Mesothelial cell of epicardium (in vitro differentiated cells): Measurements from ENCODE around the gene MATN1. TPM values are rescaled to one million over a fixed set of nuclear protein-coding genes. Genes with fewer than 3 reads are reported as not detected.

ENCODE experiments used
- DNase-seq, 2 experiments: peaks; one replicate each; pipeline ENCODE4 v3.0.0; 2021; ENCODE audit warnings: low spot score in 2 of 2; ENCODE audit not compliant: unreplicated experiment in 2 of 2
- H3K27ac Mint-ChIP-seq: 2 replicates; pipeline ENCODE4 v1.8.0; 2021; ENCODE audit warnings: mixed read lengths
- H3K27me3 Mint-ChIP-seq: 2 replicates; pipeline ENCODE4 v1.8.0; 2021; ENCODE audit warnings: low read depth, mixed read lengths
- H3K36me3 Mint-ChIP-seq: 2 replicates; pipeline ENCODE4 v1.8.0; 2021; ENCODE audit warnings: mixed read lengths
- H3K4me1 Mint-ChIP-seq: 2 replicates; pipeline ENCODE4 v1.8.0; 2021; ENCODE audit warnings: mixed read lengths
- H3K4me3 Mint-ChIP-seq: 2 replicates; pipeline ENCODE4 v1.8.0; 2021; ENCODE audit warnings: mild to moderate bottlenecking, moderate library complexity, mixed read lengths
- H3K9me3 Mint-ChIP-seq: 2 replicates; pipeline ENCODE4 v1.8.0; 2021; ENCODE audit warnings: mixed read lengths
- total RNA-seq: library from RNA; stranded (reverse); gene quantifications from 3 replicates; pipeline ENCODE4 v1.2.1, GENCODE V29; 2021
- TF ChIP-seq, protein P1 (sequence below): fragments of 200-600 bp; sonication (generic); IDR thresholded peaks from one replicate; pipeline ENCODE4 v1.5.0; 2021; ENCODE audit warnings: antibody characterized with exemption; ENCODE audit not compliant: unreplicated experiment

The MATN1 gene
- total RNA-seq, 1 donor from 2014 or later = 5.6 TPM

DNA sequence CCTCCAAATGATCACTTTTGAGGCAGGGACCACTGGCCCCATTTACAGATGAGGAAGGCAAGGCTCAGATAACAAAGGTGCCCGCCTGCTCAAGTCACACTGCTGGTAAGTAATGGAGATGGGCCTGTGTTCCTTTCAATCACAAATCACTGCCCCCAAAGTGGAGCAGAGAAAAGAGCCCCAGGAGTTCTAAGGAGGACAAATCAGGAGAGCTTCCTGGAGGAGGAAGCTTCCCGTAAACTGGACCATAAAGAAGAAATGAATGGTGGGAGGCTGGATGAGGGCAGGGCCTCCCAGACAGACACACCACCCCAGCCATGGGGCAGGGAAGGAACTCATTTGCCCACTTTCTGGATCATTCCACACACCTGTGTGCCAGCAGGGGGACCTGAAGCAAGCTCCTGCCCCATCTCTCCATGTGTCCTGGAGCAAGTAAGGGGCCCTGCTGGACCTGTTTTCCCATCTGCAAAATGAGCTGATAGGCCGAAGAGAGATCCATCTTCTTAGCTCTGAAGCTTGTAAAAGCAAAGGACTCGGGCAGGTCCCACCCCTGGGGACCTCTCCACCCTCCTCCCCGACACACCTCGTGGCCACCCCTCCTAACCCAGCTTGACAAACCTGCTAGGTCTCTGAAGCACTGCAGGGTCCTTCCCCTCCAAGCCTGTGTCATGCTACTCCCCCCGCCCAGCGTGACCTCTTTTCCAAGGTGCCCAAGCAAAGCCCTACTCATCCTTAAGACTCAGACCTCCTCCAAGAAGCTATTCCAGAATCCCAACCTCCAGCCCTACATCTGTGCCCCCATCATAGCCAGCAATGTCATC lies 28.7 kb upstream of the MATN1 start:
- no peak for DNase-seq
- peaks cover 34% of the 10 kb centered on the region for H3K4me1 Mint-ChIP-seq
- no peaks in the 10 kb centered on the region for H3K36me3 Mint-ChIP-seq
- no peaks in the 10 kb centered on the region for H3K9me3 Mint-ChIP-seq
- no peak overlapping the region for H3K4me3 Mint-ChIP-seq
- H3K27me3 Mint-ChIP-seq = no peaks in the 10 kb centered on the region
- TF ChIP-seq, protein P1, sequence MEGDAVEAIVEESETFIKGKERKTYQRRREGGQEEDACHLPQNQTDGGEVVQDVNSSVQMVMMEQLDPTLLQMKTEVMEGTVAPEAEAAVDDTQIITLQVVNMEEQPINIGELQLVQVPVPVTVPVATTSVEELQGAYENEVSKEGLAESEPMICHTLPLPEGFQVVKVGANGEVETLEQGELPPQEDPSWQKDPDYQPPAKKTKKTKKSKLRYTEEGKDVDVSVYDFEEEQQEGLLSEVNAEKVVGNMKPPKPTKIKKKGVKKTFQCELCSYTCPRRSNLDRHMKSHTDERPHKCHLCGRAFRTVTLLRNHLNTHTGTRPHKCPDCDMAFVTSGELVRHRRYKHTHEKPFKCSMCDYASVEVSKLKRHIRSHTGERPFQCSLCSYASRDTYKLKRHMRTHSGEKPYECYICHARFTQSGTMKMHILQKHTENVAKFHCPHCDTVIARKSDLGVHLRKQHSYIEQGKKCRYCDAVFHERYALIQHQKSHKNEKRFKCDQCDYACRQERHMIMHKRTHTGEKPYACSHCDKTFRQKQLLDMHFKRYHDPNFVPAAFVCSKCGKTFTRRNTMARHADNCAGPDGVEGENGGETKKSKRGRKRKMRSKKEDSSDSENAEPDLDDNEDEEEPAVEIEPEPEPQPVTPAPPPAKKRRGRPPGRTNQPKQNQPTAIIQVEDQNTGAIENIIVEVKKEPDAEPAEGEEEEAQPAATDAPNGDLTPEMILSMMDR = no peak
- no peak overlapping the region for H3K27ac Mint-ChIP-seq

DNA sequence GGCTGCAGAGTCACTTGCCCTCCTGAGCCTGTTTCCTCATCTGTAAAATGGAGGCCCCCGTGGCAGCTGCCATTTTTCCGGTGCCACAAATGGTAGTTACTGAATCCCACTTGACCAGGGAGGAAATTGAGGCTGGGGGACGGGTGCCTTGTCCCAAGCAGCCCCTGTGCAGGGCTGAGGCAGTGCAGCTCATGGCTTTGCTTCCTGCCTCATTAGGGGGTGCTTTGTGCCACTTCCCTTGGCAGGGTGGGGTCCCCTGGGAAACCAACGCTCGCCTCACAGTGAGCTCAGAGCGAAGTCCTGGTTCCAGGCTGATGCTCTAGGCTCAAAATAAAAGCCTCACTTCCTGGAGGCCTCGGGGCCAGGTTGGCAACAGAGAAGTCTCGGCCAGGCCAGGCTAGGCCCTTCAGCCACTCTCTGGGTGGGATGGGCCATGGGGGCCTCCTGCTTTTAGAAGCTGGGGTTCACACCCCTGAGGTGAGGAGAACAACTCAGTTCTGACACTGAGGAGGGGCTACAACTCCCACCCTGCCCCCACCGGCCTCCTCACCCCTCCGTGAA lies 27.4 kb upstream of the MATN1 start:
- H3K36me3 Mint-ChIP-seq = no peaks in the 10 kb centered on the region
- TF ChIP-seq, protein P1 = no peak
- DNase-seq = no peak
- no peak overlapping the region for H3K4me3 Mint-ChIP-seq
- H3K27ac Mint-ChIP-seq = no peak overlapping the region
- no peaks in the 10 kb centered on the region for H3K9me3 Mint-ChIP-seq
- H3K4me1 Mint-ChIP-seq = peaks cover 37% of the 10 kb centered on the region
- H3K27me3 Mint-ChIP-seq = no peaks in the 10 kb centered on the region

DNA sequence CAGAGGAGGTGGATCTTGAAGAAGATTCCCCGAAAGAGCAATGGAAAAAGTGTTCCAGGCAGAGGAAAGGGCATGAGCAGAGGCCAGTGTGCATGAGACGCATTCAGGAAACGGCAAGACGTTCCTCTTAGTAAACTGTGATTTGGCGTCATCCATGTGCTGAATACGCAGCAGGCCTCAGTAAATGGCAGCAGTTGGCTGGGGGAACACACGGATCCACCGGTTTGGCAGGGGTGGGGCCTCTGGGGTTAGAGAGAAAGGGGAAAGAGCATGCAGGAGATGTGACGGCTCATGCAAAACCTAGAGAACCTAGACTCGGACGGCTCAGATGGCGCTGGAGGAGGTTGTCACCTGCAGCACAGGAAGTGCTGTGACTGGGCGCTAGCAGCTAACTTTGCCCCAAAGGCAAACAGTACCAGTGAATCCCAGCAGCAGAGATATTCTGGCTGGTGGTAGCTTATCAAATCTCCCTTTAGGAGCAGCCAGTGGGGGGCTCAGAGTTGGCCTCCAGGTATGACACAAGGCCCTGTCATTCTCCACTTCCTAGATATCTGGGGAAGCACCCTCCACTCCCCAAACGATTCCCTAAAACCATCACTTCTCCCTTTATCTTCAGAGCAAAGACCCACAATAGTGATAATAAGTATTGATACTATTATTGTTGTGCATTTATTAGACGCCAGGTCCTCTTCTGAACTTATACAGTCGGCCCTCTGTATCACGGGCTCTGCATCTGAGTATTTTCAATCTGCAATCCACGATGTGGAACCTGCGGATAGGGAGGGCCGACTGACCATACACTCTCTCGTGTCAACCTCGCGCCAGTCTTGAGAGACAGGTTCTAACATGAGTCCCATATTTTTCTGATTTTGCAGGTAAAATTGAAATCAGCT lies 26.6 kb upstream of the MATN1 start:
- no peaks in the 10 kb centered on the region for H3K36me3 Mint-ChIP-seq
- no peaks in the 10 kb centered on the region for H3K27me3 Mint-ChIP-seq
- peaks cover 37% of the 10 kb centered on the region for H3K4me1 Mint-ChIP-seq
- no peaks in the 10 kb centered on the region for H3K9me3 Mint-ChIP-seq
- TF ChIP-seq, protein P1 = no peak
- no peak overlapping the region for H3K27ac Mint-ChIP-seq
- no peak for DNase-seq
- no peak overlapping the region for H3K4me3 Mint-ChIP-seq

DNA sequence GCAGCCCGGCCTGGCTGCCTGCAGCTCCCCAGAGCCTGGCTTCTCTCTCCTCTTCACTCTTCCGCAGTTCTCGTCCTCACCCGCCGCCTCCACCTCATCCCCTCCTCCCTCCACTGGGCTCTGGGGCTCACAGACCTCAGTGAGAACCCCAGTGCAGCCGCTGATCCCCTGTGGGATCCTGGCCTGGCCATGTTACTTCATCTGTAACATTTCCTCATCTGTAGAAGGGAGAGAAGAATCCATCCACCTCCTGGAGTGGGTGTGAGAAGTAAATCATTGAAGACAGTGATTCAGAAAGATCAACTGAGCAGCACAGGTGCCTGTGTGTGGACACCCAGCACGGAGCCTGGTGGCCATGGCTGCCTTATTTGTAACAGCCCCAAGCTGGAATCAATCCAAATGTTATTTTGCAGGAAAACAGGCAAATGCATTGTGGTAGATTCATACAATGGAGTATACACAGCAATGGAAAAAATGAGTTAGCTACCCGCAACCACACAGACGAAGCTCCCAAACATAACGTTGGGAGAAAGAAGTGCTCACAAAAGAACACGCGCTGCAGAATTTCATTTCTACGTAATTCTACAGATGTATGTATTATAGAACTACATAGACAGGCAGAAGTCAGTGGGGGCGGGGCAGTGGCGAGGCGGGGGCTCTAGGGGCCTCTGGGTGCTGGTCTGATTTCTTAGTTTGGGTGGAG lies 25.5 kb upstream of the MATN1 start:
- H3K4me3 Mint-ChIP-seq = no peak overlapping the region
- peaks cover 37% of the 10 kb centered on the region for H3K4me1 Mint-ChIP-seq
- H3K9me3 Mint-ChIP-seq = no peaks in the 10 kb centered on the region
- no peaks in the 10 kb centered on the region for H3K36me3 Mint-ChIP-seq
- TF ChIP-seq, protein P1 = no peak
- peak overlapping the region; percentile 86 for H3K27ac Mint-ChIP-seq
- no peak for DNase-seq
- no peaks in the 10 kb centered on the region for H3K27me3 Mint-ChIP-seq

DNA sequence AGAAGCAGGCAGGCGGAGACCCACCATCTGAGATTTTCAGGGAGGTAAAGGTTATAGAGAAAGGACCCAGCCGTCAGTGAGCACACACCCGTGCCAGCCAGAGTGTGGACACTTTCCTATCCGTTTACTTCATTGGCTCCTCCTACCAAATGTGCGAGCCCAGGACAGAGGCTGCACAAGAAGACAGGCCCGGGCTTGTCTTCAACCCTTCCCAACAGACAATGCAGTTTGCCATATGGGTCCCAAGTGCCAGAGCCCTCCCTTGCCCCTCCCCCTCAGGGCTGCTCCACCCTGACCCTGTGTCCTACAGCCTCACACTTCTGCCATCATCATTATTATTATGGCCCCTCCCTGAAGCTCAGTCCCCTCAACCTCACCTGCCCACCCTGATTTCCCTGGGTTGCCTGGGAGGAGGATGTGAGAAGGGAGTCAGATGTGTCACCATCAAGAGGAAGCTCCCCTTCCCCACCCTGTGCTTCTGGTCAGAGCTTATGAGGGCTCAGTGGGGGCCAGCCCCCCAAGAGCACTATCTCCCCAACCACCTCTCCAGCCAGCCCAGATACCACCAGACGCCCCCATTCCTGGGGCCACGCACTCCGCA lies 24.8 kb upstream of the MATN1 start:
- Mint-ChIP-seq H3K36me3 (no peaks in the 10 kb centered on the region), H3K27me3 (no peaks in the 10 kb centered on the region), H3K4me3 (no peak overlapping the region), H3K4me1 (peaks cover 33% of the 10 kb centered on the region), H3K27ac (peak overlapping the region; percentile 86), H3K9me3 (no peaks in the 10 kb centered on the region)
- no peak for DNase-seq
- TF ChIP-seq, protein P1 = no peak
